Endothelial cell of hepatic sinusoid (primary cell): Measurements from ENCODE around the gene IFITM2.

ENCODE experiments used
- in situ Hi-C: cut with HindIII; loops from 2 replicates; pipeline ENCODE4 v1.10.0; 2017; ENCODE audit warnings: low sequenced_read_pairs

The IFITM2 gene

DNA sequence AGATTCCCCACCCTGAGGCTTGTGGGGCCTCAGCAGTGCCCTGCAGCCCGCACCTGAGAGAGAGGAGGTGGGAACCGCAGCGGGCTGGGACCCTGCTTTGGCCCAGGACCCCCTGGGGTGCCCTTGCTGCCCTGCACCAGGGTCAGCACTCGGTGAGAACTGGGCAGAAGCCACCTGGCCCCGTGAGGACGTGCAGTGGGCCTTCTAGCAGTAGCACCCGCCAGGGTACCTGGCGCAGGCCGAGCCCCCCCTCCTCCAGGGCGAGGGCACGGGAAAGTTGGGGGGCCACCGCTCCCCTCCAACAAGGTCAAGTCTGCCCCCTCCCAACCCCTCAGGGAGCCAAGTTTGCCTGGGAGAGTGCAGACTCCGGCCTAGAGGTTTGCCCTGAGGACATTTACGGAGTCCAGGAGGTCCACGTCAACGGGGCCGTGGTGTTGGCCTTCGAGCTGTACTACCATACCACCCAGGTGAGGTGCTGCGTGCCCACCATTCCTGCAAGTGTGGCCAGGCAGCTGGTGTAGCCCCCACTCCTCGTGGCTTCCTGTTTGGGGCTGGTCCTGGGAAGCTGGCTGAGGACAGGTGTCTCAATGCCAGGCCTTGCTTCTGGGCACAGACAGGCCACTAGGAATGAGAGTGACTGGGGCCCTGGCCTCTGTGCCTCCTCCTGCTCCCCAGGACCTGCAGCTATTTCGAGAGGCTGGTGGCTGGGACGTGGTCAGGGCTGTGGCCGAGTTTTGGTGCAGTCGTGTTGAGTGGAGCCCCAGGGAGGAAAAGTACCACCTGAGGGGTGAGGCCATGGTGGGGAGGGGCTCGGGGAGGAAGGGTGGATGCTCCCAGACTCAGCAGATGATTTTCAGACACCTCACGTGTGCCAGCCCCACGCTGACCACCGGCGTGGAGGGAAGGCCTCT, 15.2 kb upstream of the IFITM2 start:
- in situ Hi-C loops, result no loop called here

DNA sequence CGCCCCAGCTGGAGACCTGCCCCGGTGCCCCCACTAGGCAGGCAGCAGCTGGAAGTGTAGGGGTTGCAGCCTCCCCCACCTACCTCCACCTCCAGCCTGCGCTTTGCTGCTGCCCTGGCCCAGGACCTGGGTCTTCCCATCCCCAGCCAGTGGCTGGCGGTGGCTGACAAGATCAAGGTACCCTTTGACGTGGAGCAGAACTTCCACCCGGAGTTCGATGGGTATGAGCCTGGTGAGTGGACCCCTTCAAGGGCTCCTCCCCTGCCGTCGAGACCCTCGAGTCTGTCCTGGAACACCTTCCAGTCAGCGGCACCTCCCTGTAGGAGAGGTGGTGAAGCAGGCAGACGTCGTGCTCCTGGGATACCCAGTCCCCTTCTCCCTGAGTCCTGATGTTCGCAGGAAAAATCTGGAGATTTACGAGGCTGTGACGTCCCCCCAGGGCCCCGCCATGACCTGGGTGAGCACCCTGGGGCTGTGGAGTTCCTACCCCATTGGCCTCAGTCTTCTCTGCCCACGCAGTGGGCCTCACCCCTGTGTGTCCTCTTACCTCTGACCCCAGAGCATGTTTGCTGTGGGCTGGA, 14.3 kb upstream of the IFITM2 start:
- in situ Hi-C loops, result no loop called here

DNA sequence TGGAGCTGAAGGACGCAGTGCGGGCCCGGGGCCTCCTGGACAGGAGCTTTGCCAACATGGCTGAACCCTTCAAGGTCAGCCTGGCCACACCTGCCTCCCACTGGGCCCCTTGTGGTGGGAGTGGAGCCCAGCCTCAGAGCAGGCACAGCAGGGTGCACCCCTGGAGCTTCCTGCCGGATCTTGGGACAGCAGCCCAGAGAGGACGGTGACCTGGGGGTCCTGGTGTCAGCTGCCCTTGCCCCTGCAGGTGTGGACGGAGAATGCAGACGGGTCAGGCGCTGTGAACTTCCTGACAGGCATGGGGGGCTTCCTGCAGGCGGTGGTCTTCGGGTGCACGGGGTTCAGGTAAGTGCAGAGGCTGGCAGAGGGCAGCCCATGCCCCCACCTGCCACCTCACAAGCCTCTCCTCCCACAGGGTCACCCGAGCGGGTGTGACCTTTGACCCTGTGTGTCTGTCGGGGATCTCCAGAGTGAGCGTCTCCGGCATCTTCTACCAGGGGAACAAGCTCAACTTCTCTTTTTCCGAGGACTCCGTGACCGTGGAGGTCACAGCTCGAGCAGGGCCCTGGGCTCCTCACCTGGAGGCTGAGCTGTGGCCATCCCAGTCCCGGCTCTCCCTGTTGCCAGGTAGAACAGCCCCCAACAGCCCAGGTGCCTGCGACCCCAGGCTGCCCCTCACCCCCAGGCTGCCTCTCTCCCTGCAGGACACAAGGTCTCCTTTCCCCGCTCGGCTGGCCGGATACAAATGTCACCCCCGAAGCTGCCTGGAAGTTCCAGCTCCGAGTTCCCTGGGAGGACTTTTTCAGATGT, 13.6 kb upstream of the IFITM2 start:
- in situ Hi-C loops, result no loop called here

DNA sequence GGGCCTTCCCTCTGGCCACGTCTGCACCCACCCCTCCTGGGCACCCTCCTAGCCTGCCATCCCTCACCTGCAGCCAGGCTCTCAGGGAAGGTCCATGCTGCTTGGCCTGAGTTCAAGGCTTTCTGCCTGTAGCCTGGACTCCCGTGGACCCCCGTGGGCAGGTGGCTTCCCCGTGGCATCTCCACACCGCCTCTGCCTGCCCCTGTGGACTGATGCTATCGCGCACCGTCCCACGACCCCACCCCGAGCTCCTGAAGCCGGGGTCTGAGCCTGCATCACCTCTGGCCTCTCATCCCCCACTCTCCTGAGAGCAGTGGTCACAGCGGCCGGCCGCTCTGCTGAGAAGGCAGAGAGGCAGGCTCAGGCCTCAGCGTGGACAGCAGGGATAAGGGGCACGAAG, 12.8 kb upstream of the IFITM2 start:
- in situ Hi-C loops, result loop anchor here (5.0 kb wide), 1 partner anchor 93 kb away; no protein-coding TSS in a partner anchor

DNA sequence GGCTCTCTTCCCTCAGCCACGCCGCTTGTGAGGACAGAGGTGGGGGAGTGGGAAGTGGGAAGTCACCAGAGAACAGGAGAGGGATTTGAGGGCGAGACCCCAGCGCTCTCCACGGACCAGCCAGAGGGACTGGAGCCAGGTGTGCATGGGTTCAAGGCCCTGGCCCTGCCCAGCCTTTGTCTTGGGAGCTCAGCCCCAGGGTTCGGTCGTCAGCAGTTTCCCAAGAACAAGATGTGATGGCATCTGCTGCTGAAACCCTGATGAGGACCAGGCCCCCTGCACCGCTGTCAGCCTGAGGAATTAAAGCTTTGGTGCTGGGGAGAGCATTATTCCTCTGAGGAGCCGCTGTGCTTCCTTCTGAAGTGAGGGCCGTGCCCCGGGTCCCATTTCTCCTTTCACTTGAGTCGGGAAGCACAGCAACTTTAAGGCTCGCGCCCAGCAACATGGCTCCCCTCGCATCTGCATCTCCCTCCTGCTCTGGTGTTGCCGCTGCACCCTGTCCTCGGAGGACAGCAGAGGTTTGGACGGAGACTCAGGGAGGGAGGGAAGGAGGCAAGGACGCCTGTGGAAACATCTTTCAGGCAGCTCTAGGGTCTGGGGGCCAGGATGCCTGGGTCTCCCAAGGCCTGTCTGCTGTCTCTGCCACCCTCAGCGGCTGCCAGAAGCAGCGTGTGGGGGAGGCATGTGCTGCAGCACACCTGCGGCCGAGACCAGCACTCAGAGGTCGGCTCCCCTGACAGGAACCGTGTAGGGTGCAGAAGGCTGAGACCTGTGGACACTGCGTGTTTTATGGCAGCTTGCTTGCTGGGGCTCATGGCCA, 12.1 kb upstream of the IFITM2 start:
- in situ Hi-C loops, result loop anchor here (5.0 kb wide), 1 partner anchor 92 kb away; no protein-coding TSS in a partner anchor

DNA sequence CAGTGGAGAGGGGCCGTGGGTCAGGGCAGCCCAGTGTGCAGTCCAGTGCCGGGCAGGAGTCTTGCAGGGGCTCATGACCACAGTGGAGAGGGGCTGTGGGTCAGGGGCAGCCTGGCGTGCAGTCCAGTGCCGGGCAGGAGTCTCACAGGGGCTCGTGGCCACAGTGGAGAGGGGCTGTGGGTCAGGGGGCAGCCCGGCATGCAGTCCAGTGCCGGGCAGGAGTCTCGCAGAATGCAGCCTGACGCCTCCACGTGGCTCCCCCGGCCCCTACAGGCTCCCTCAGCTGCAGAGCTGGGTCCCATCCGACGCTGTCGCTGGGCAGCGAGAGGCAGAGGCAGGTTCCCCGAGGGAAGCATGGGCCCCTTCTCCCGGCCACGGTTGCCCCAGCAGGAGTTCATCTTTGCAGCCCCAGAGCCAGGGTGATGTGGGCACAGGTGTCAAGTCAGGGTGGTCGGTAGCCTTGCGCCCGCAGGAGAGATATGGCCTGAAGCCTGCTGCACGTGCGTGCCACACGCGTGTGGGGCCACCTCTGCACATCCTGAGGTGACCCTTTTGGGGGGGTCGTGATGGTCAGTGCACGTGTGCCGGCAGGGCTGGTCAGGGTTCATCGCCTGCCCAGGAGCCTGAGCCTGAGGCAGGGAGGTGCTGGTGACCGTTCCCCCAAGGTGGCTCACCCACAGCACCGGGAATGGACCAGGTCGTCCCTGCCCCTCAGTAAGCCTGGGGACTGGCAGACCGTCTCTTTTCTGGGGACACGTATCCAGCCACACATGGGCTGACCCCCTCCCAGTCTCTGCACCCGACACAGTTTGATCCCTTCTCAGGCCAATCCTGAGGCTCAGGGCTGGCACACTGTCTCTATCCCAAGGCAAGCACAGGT, 11.2 kb upstream of the IFITM2 start:
- in situ Hi-C loops, result loop anchor here (5.0 kb wide), 1 partner anchor 91 kb away; no protein-coding TSS in a partner anchor

DNA sequence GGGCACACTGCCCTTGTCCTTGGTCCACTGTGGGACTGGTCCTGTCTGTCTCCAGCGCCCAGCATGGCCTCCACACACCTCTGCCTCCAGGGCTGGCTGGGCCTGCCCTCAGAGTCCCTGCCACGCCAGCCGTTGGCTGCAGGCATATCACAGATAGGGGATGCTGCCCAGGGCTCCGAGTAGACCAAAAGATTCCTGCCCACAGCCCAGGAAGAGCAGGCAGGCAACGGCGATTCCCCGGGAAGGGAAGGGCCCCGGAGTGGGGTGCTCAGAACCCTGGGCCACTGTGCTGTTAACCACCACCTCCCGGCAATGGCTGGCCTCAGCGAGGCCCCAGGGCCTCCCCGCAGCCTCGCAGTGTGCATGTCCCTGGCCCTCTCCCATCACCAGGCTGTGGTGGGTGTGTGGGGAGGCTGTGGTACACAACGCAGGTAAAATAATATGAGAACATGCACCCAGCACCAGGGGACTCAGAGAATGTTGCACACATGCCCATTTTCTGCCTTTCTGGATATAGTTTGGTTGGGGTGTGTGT, 10.5 kb upstream of the IFITM2 start:
- in situ Hi-C loops, result loop anchor here (5.0 kb wide), 1 partner anchor 90 kb away; no protein-coding TSS in a partner anchor

DNA sequence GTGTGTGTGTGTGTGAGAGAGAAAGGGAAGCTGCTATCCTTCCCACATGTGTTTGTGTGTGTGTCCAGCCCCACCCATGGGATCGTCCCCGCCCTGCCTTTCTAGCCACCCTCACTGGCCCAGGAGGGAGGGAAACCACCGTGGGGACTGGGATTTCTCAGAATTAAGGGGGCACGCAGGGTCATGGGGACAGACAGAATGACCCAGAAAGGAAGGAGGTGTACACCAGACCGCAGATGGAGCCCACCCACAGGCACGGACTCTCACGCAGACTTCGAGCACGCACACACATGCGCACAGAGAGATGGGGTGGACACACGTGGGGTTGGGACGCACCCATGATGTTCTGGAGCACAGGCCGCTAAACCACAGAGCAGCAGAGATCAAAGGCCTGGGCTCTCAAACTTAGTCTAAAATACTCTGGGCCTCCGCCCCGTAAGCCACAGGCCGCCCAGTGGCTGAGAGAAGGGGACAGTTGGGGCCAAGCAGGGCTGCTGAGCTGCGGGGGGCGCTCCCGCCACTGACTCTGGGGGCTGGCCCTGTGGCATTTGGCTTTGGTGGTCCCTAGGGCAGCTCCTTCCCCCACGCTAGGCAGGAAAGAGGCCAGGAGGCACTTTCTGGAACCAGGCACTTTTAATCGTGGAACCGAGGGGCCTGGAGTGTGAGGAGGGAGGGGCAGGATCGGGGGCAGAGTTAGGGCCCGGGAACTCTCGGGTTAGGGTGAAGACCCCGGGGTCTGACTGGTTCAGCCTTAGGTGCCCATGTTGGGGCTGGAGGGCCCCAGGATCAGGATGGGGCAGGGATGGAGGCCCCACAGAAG, 9.8 kb upstream of the IFITM2 start:
- in situ Hi-C loops, result loop anchor here (5.0 kb wide), 1 partner anchor 90 kb away; no protein-coding TSS in a partner anchor

DNA sequence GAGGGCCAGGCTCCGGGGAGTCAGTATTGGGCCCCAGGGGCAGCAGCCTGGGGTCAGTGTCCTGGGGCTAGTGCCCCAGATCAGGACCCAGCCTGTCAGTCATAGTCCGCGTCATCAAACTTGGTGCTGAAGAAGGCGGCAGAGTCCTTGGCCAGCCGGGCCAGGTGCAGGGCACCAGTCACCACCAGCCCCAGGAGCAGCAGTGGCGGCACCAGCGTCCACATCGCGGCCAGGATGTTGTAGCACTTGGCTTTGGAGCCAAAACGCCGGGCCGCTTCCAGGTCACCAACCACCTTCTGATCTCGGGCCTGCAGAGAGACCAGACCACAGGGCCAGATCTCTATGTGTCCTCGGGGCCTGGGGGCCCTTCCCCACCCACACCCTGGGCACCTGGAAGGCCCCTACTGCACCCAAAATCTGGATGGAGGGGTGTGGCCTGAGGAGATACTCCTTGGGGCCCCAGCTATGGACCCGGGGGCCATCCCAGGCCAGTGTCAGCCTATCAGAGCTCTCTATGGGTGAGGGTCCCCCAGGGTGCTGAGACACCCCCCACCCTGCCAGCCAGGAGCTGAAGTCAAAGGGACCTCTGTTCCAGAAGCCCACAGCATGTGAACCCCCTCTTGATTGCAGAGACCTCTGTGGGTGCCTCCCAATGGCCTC, 9.1 kb upstream of the IFITM2 start:
- in situ Hi-C loops, result loop anchor here (5.0 kb wide), 1 partner anchor 89 kb away; no protein-coding TSS in a partner anchor

DNA sequence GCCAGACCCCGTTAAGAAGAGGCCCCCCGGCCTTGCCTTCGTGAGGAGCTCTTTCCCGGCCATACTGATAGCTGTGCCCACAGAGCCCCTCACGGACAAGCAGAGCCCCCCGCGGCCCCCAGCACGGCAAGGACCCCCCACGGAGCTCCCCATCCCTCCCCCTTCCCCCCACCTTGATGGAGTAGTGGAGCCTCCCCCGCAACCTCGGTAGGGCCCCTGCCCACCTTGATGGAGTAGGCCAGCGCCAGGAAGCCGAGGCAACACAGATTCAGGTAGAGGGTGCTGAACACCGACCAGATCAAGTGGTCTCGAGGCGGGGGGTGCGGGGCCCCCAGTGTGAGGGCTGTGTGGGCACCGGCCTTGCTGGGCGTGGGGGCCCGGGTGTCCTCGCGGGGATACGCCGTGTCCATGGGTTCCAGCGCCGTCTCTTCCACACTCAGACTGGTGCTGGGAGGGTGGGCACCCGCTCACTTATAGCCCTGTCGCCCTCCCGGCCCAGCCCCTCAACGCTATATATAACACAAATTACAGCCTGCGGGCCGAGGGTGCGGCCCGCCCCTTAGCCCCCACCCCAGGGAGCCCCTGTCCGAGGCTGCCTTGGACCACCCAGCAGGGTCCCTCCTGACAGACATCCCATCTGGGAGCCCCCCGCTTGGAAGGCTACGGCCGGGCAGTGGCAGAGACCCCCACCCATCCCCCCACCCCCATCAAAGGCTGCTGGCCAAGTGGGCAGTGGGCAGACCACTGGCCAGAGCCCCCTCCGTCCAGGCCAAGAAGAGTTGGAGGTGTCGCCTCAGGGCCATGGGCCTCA, 8.3 kb upstream of the IFITM2 start, which contains the start of gene IFITM5:
IFITM5 (minus strand) TSS at position 446 of the 811 bp plus-strand sequence; CDS start at position 410, 36 bp downstream.
- in situ Hi-C loops, result loop anchor here (5.0 kb wide), 1 partner anchor 88 kb away; no protein-coding TSS in a partner anchor

DNA sequence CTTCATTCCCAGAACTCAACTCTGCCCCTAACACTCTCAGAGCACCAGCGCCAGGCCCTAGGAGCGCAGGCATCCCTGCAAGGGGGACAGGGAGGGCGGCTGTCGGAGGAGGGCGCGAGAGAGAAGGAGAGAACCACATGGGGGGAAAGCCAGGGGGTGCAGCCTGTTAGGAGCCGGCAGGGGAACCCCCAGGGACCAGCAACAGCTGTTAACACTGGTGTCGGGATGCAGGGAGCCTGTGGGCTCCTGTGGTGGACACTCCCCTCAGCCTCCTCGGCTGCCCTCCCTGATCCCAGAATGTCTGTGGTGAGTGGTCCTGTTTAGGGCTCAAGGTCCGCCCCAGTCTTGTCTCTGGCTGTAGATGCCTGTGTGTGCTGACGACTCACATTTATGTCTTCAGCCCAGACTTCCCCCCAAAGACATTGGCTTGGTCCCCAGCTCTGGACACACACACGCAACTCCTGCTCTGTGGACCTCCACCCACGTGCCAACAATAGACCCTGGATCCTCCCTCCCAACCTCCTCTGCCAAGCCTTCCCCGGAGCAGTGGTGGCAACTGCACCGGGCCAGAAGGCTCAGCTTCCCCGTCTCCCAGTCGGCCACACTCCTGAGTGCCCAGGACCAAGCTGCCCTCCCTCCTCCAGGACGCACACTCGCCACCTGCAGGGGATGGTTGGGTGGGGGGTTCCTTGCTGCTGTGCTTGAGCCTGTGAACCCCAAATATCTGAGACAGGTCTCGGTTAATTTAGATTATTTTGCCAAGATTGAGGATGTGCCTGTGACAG, 7.5 kb upstream of the IFITM2 start:
- in situ Hi-C loops, result loop anchor here (5.0 kb wide), 1 partner anchor 87 kb away; no protein-coding TSS in a partner anchor

DNA sequence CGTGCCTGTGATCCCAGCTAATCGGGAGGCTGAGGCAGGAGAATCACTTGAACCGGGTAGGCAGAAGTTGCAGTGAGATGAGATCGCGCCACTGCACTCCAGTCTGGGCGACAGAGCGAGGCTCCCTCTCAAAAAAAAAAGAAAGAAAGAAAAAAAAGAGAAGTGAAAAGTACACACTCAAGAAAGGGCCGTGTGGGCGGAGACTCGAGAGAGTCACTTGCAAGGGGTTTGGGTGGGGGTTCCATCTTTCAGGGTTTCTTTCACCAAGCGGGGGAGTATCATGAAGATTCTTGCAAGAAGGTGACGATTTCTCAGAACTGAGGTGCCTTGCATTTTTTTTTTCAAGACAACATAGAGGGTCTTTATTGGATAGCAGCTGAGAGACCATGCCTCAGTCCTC, 4.3 kb upstream of the IFITM2 start:
- in situ Hi-C loops, result no loop called here

DNA sequence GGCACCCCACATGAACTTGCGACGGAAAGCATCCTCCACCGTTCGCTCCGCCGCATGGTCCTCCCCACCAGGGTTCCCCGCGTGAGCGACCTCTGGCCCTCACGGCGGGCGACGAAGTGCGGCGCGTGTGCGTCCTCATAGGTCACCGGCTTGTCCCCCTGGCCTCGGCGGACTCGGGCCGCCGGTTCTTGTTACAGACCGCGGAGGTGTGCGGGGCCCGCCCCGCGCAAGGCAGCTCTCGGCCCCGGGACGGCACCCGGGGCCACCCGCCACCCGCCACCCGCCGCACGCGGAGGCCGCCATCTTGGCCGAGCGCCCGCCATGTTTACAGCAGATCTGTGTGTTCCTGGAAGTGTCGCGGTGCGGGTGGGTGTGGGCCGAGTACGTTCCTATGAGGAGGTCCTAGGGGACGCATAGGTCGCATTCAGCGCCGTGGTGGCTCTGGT, 3.5 kb upstream of the IFITM2 start:
- in situ Hi-C loops, result no loop called here

DNA sequence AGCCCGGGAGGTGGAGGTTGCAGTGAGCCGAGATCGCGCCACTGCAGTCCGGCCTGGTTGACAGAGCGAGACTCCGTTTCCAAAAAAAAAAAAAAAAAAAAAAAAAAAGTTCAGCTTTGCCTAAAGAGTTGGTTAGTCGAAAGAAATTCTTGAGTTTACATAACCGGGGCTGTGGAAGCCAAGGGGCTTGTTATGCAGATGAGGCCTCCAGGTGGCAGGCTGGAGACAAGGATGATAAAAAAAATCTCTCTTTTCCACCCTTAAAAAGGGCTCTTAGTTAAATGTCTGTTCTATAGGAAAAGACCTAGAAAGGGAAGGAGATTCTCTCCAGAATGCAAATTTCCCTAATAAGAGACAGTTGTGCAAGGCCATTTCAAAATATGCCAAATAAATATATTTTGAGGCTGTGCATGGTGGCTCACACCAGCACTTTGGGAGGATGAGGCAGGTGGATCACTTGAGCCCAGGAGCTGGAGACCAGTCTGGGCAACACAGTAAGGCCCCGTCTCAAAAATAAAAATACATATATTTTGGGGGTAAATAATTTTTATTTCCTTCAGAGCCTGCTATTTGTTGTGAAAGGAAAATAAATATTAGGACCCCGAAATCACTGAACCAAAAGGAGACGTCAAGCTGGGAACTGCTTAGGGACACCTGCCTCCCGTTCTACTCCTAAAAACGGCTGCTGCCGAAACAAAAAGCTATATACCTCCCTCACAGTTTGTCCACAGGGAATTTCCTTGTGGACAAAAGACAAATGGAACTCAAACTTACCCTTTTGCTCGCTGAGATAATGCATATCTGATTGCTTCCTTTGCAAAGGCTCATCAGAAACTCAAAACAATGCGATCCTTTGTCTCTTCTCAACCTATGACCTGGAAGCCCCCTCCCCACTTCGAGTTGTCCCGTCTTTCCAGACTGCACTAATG, 2.4 kb upstream of the IFITM2 start:
- in situ Hi-C loops, result loop anchor here (5.0 kb wide), 1 partner anchor 53 kb away; no protein-coding TSS in a partner anchor

DNA sequence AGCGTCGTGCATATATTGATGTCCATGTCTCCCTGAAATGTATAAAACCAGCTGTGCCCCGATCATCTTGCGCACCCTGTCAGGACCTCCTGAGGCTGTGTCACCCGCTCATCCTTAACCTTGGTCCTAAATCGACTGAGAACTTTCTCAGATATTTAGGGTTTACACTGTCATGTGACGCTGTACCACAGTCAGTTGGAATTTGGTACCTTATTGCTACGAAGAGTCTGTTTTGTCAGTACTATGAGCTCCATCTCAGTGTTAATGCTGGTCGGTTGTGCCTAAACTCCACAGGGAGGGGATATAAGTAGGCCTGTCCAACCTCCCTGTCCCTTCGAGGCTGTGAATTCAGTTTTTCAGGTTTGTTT, 1.8 kb upstream of the IFITM2 start:
- in situ Hi-C loops, result loop anchor here (5.0 kb wide), 1 partner anchor 54 kb away; no protein-coding TSS in a partner anchor
